WI38 (cell line): ENCODE data around the gene DIP2A.
"Not testable (repeated sequence)": the region's sequence is repeated elsewhere in the genome, so short reads cannot be mapped to it uniquely, and the experiment has no call there.

Experiments
- H3K4me3 ChIP-seq: 2 replicates; pipeline ENCODE4 v1.5.1; 2011; ENCODE audit warnings: low read depth, mild to moderate bottlenecking, control low read depth, low read length
- TF ChIP-seq, protein P1 (sequence below): IDR thresholded peaks from 2 replicates; pipeline ENCODE4 v1.5.1; 2012; ENCODE audit warnings: low read depth, mild to moderate bottlenecking, control low read depth, low read length

Gene DIP2A

DNA sequence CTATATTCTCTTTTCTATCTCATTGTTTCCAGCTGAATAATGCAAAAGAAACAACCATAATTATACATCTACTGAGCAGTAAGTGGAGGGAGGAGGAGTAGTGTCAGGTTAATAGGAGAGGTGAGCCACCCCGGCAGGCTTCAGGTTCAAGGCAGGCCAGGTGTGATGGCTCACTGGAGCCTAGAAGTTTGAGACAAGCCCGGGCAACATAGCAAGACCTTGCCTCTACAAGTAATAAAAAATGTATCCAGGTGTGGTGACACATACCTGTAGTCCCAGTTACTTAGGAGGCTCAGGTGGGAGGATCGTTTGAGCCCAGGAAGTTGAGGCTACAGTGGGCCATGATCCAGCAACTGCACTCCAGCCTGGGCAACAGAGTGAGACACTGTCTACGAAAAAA, 1.9 kb upstream of the DIP2A start:
- TF ChIP-seq, protein P1, sequence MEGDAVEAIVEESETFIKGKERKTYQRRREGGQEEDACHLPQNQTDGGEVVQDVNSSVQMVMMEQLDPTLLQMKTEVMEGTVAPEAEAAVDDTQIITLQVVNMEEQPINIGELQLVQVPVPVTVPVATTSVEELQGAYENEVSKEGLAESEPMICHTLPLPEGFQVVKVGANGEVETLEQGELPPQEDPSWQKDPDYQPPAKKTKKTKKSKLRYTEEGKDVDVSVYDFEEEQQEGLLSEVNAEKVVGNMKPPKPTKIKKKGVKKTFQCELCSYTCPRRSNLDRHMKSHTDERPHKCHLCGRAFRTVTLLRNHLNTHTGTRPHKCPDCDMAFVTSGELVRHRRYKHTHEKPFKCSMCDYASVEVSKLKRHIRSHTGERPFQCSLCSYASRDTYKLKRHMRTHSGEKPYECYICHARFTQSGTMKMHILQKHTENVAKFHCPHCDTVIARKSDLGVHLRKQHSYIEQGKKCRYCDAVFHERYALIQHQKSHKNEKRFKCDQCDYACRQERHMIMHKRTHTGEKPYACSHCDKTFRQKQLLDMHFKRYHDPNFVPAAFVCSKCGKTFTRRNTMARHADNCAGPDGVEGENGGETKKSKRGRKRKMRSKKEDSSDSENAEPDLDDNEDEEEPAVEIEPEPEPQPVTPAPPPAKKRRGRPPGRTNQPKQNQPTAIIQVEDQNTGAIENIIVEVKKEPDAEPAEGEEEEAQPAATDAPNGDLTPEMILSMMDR: no peak
- no peak overlapping the region for H3K4me3 ChIP-seq

DNA sequence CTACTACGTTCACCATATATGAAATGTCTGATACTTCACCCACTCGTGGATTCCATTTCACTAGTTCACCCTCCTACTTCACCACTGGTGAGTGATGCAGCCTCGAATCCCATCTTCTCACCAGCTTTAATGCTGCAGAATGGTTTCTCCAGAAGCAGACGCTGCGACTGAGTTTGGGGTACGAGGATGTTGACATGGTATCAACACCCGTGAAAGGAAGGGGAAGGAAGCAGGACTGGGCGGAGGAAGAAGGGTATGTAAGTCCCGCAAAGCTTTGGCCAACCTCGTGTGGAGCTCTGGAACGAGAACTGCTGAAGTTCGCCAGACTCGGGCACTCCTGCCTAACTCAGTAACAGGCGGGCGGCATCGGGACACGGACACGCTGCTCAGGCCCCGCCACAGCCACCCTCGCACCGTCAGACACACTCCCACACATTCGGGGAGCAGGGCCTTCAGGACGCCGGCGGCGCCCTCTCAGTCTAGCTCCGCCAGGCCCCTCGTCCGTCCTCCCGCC, 833 bp upstream of the DIP2A start:
- peak overlapping the region; percentile 91 for H3K4me3 ChIP-seq
- TF ChIP-seq, protein P1: no peak

DNA sequence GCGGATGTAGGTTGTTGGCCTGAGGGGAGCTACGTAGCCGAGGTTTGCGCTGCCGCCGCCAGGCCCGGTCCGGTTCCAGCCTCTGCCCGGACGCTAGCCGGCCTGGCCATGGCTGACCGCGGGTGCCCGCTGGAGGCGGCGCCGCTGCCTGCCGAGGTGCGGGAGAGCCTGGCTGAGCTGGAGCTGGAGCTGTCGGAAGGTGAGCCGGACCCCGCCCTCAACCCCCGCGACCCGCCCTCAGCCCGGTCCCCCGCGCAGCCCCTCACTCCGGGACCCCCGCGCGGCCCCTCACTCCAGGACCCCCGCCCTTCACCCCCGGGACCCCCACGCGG, 299 bp downstream of the DIP2A start:
- peak overlapping the region; percentile 82 for H3K4me3 ChIP-seq
- TF ChIP-seq, protein P1: no peak

DNA sequence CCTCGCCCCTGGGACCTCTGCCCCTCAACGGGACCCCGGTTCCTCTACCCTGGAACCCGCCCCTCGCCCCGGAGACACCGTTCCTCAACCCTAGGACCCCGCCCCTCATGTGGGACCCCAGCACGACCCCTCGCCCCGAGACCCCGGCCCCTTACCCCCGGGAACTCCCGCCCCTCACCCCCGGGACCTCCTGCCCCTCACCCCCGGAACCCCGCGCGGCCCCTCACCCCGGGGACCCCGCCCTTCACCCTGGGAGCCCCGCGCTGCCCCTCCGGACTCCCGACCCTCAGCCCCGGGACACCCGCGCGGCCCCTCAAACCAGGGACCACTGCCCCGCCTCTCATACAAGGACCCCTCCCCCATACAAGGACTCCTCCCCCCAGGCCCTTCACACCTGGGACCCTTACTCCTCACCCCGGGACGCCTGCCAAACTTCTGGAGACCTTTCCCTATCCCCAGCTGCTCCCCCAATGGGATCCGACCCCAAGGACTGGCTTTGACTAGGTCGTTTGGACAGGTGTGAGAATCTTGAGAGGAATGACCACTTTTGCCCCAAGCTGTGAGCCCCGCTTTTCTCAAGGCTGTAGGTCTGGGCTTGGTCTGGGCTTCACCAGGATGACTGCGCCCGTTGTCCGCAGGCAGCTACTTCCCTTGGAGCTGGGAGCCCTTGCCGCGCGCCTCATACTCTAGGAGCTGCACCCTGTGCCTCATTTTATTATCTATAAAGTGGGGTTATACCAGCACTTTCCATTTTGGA, 843 bp downstream of the DIP2A start:
- H3K4me3 ChIP-seq: peak overlapping the region; percentile 82
- TF ChIP-seq, protein P1: no peak

DNA sequence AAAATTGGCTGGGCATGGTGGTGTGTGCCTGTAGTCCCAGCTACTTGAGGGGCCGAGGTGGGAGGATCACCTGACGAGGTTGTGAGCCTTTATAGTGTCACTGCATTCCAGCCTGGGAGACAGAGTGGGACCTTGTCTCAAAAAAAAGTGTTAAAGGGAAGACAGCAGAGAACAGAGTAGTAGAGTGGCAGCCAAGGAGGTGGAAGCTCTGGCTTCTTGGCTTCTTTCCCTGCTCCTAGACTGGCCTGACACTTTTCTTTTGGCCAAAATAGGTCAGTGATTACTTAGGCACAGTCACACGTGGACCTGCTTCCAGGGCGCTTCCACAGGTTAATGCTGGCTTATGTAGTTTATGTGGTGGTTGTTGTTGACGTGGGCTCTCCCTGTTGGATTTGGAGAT, 3.2 kb downstream of the DIP2A start:
- TF ChIP-seq, protein P1: no peak
- H3K4me3 ChIP-seq: no peak overlapping the region

DNA sequence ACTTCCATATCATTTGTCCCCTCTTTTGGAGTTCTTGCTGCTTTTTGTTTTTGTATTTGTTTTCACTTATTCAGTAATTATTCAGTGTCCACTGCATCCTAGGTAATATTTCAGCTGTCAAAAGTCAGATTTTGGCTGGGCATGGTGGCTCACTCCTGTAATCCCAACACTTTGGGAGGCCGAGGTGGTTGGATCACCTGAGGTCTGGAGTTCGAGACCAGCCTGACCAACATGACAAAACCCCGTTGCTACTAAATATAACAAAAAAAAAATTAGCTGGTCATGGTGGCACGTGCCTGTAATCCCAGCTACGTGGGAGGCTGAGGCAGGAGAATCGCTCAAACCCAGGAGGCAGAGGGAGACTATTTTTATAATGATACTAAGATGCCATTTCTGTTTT, 6.5 kb downstream of the DIP2A start:
- not testable (repeated sequence) for H3K4me3 ChIP-seq

DNA sequence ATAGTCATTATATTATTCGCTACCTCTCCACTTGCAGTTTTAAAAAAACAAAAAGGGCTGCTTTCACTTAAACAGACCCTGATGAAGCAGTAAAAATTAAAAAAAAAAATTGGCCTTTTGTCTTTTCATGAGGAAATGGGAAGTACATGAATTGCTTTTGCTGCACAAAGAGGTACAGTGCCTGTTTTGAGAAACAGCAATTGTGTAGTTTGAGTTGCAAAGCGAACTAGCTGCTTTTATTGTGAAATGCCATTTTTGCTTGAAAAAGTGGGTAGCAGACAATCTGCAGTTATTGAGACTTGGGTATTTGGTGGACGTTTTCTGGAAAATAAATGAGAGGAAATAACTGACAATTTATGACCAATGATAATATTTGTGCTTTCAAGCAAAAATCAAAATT, 7.0 kb downstream of the DIP2A start:
- TF ChIP-seq, protein P1: no peak
- H3K4me3 ChIP-seq: no peak overlapping the region
